IMR-90 (cell line): ENCODE measurements around the gene DTX3L. TPM values are rescaled to one million over a fixed set of nuclear protein-coding genes. Genes with fewer than 3 reads are reported as not detected.
A peak's percentile ranks its signal among the peaks of the same experiment; 100 is the strongest.

ENCODE experiments used
- ATAC-seq: fragments of 200-7000 bp; cut with Tn5 transposase; 2 replicates; pipeline ENCODE4 v1.9.1; 2020; ENCODE audit warnings: low read depth, mild to moderate bottlenecking, moderate library complexity
- BruUV-seq: library from RNA; stranded (reverse); fragments of 400-500 nt; replicated peaks from 2 replicates; lab custom pipeline; 2021; lab: Mats Ljungman, UMichigan
- CTCF ChIA-PET: fragments of 300-600 bp; formaldehyde crosslinking; extraction: SDS; loops from one replicate; lab custom pipeline; 2021; ENCODE audit warnings: antibody characterized with exemption; lab: Yijun Ruan, JAX
- POLR2A ChIA-PET: fragments of 300-600 bp; sonication (Branson Sonifier 250); formaldehyde crosslinking; loops from one replicate; lab custom pipeline; 2022; ENCODE audit warnings: antibody characterized with exemption; ENCODE audit not compliant: unreplicated experiment; lab: Charles Lee
- DNase-seq: peaks from one replicate; pipeline ENCODE4 v3.0.0; 2013
- H2AFZ ChIP-seq: replicated peaks from 2 replicates; pipeline ENCODE3; 2013; ENCODE audit warnings: low read length, mild to moderate bottlenecking; ENCODE audit not compliant: poor library complexity
- H2AK5ac ChIP-seq: 2 replicates; pipeline ENCODE4 v1.6.1; 2013; ENCODE audit warnings: low read depth, low read length, inconsistent platforms
- H2AK9ac ChIP-seq: replicated peaks from 2 replicates; pipeline ENCODE3; 2013; ENCODE audit warnings: mild to moderate bottlenecking, low read depth, low read length, moderate library complexity; ENCODE audit not compliant: poor library complexity
- H2BK120ac ChIP-seq: 2 replicates; pipeline ENCODE4 v1.6.1; 2013; ENCODE audit warnings: low read depth, low read length, inconsistent platforms
- H2BK15ac ChIP-seq: 3 replicates; pipeline ENCODE4 v1.6.1; 2013; ENCODE audit warnings: low read depth, low read length, inconsistent platforms
- H2BK20ac ChIP-seq: 2 replicates; pipeline ENCODE4 v1.6.1; 2013; ENCODE audit warnings: low read depth, mild to moderate bottlenecking, inconsistent platforms, low read length, moderate library complexity
- H2BK5ac ChIP-seq: 2 replicates; pipeline ENCODE4 v1.6.1; 2013; ENCODE audit warnings: mild to moderate bottlenecking, low read depth, low read length, inconsistent platforms; ENCODE audit not compliant: poor library complexity, severe bottlenecking
- H3K14ac ChIP-seq: replicated peaks from 2 replicates; pipeline ENCODE4 v1.6.1; 2013; ENCODE audit warnings: low read depth, low read length, inconsistent platforms
- H3K18ac ChIP-seq: 2 replicates; pipeline ENCODE4 v1.6.1; 2013; ENCODE audit warnings: low read depth, low read length, control low read depth
- H3K23ac ChIP-seq: 2 replicates; pipeline ENCODE4 v1.6.1; 2013; ENCODE audit warnings: low read depth, low read length, inconsistent platforms
- H3K27ac ChIP-seq: 2 replicates; pipeline ENCODE4 v1.5.1; 2013; ENCODE audit warnings: mild to moderate bottlenecking, control low read depth, low read length; ENCODE audit not compliant: insufficient read depth
- H3K27me3 ChIP-seq: 2 replicates; pipeline ENCODE4 v1.6.1; 2013; ENCODE audit warnings: low read length; ENCODE audit not compliant: control insufficient read depth, insufficient read depth
- H3K36me3 ChIP-seq: 2 replicates; pipeline ENCODE4 v1.6.1; 2013; ENCODE audit warnings: low read length, mixed read lengths; ENCODE audit not compliant: control insufficient read depth, insufficient read depth
- H3K4ac ChIP-seq: 2 replicates; pipeline ENCODE4 v1.6.1; 2013; ENCODE audit warnings: low read depth, low read length, inconsistent platforms
- H3K4me1 ChIP-seq: 2 replicates; pipeline ENCODE4 v1.6.1; 2013; ENCODE audit warnings: low read length, mixed read lengths; ENCODE audit not compliant: control insufficient read depth, insufficient read depth
- H3K4me2 ChIP-seq: 2 replicates; pipeline ENCODE4 v1.6.1; 2013; ENCODE audit warnings: low read depth, mild to moderate bottlenecking, control low read depth, low read length, moderate library complexity
- H3K4me3 ChIP-seq: 2 replicates; pipeline ENCODE4 v1.5.1; 2013; ENCODE audit warnings: low read depth, mild to moderate bottlenecking, control low read depth, low read length, moderate library complexity; ENCODE audit not compliant: insufficient read depth
- H3K56ac ChIP-seq: 2 replicates; pipeline ENCODE4 v1.6.1; 2013; ENCODE audit warnings: low read length, inconsistent platforms; ENCODE audit not compliant: insufficient read depth; ENCODE audit errors: extremely low read depth
- H3K79me1 ChIP-seq, 2 experiments: 2 replicates each; pipeline ENCODE4 v1.6.1; 2013; ENCODE audit warnings: low read length in 2 of 2, inconsistent platforms in 1 of 2, low read depth in 1 of 2
- H3K9ac ChIP-seq: 2 replicates; pipeline ENCODE4 v1.6.1; 2013; ENCODE audit warnings: low read depth, low read length, control low read depth
- H3K9me1 ChIP-seq: 2 replicates; pipeline ENCODE4 v1.6.1; 2013; ENCODE audit warnings: low read length, inconsistent platforms; ENCODE audit not compliant: insufficient read depth
- H3K9me3 ChIP-seq: 2 replicates; pipeline ENCODE4 v1.6.1; 2013; ENCODE audit warnings: low read length; ENCODE audit not compliant: control insufficient read depth, insufficient read depth
- H4K20me1 ChIP-seq: 2 replicates; pipeline ENCODE4 v1.6.1; 2013; ENCODE audit warnings: low read length, inconsistent platforms; ENCODE audit not compliant: insufficient read depth
- H4K5ac ChIP-seq: 2 replicates; pipeline ENCODE4 v1.6.1; 2013; ENCODE audit warnings: mild to moderate bottlenecking, low read depth, low read length, control low read depth
- H4K8ac ChIP-seq, 2 experiments: 2 replicates each; pipeline ENCODE4 v1.6.1; 2013; ENCODE audit warnings: low read depth in 2 of 2, low read length in 2 of 2, control low read depth in 1 of 2, inconsistent platforms in 1 of 2
- H4K91ac ChIP-seq: 2 replicates; pipeline ENCODE4 v1.6.1; 2013; ENCODE audit warnings: low read depth, low read length, inconsistent platforms; ENCODE audit not compliant: insufficient read depth
- CEBPB ChIP-seq: IDR thresholded peaks from 2 replicates; pipeline ENCODE4 v1.6.1; 2012; ENCODE audit warnings: low read depth, low read length, improper control_type of control experiment
- CHD1 ChIP-seq: IDR thresholded peaks from 2 replicates; pipeline ENCODE4 v1.6.1; 2012; ENCODE audit warnings: low read depth, low read length, improper control_type of control experiment
- CTCF ChIP-seq: conservative IDR thresholded peaks from 2 replicates; pipeline ENCODE4 v1.5.1; 2012; ENCODE audit warnings: mild to moderate bottlenecking, low read depth, low read length, improper control_type of control experiment
- ELK1 ChIP-seq: fragments of 150-350 bp; IDR thresholded peaks from 2 replicates; pipeline ENCODE4 v1.6.1; 2016; ENCODE audit warnings: low read depth, mild to moderate bottlenecking, low read length, moderate library complexity, borderline replicate concordance
- MAFK ChIP-seq: IDR thresholded peaks from 2 replicates; pipeline ENCODE4 v1.6.1; 2012; ENCODE audit warnings: low read depth, low read length, improper control_type of control experiment
- MAZ ChIP-seq: IDR thresholded peaks from 2 replicates; pipeline ENCODE4 v1.6.1; 2012; ENCODE audit warnings: low read depth, mild to moderate bottlenecking, low read length, improper control_type of control experiment, moderate library complexity, borderline replicate concordance
- NFE2L2 ChIP-seq: fragments of 150-350 bp; IDR thresholded peaks from 2 replicates; pipeline ENCODE4 v1.6.1; 2016; ENCODE audit warnings: low read depth, mild to moderate bottlenecking, low read length
- POLR2A ChIP-seq: IDR thresholded peaks from 2 replicates; pipeline ENCODE4 v1.6.1; 2012; ENCODE audit warnings: mild to moderate bottlenecking, low read depth, low read length
- RCOR1 ChIP-seq: IDR thresholded peaks from 2 replicates; pipeline ENCODE4 v1.6.1; 2012; ENCODE audit warnings: mild to moderate bottlenecking, low read length, improper control_type of control experiment; ENCODE audit not compliant: insufficient replicate concordance
- RFX5 ChIP-seq: IDR thresholded peaks from 2 replicates; pipeline ENCODE4 v1.8.0; 2012; ENCODE audit warnings: low read depth, mild to moderate bottlenecking, low read length, moderate library complexity
- SMC3 ChIP-seq: fragments of 150-350 bp; IDR thresholded peaks from 2 replicates; pipeline ENCODE4 v1.6.1; 2016; ENCODE audit warnings: low read depth, mild to moderate bottlenecking, antibody characterized with exemption, low read length, moderate library complexity
- USF2 ChIP-seq: fragments of 150-350 bp; IDR thresholded peaks from 2 replicates; pipeline ENCODE4 v1.6.1; 2017; ENCODE audit warnings: mild to moderate bottlenecking, antibody characterized with exemption, low read length, low read depth
- WGBS, 2 experiments: methylation state at CpG; one replicate each; pipeline versions ENCODE4 v1.1.5 to v1.1.7; 2013; ENCODE audit warnings: missing lambda C conversion rate in 2 of 2; ENCODE audit not compliant: insufficient read length in 1 of 2; ENCODE audit errors: extremely low coverage in 2 of 2; 5-methylcytosine and 5-hydroxymethylcytosine counted together
- dilution Hi-C: fragments of 300-500 bp; cut with HindIII; formaldehyde crosslinking; loops from one replicate; pipeline ENCODE4 v1.14.3; 2018; ENCODE audit warnings: low sequenced_read_pairs; ENCODE audit not compliant: unreplicated experiment
- in situ Hi-C: fragments of 300-500 bp; cut with MboI; formaldehyde crosslinking; loops from 3 replicates; pipeline ENCODE4 v1.14.3; 2019; ENCODE audit warnings: low sequenced_read_pairs, inconsistent platforms, mixed read lengths
- intact Hi-C: fragments of 100-400 bp; cut with micrococcal nuclease; formaldehyde crosslinking; loops from 2 replicates; pipeline ENCODE4 v1.10.0; 2022
- polyA plus RNA-seq, 3 experiments: library from polyadenylated mRNA; depleted of rRNA; stranded (reverse); fragments of >200 nt; gene quantifications; 2 replicates each; pipeline ENCODE4 v1.2.3, GENCODE V29; 2012; ENCODE audit warnings: low replicate concordance in 1 of 3
- total RNA-seq: library from RNA; depleted of rRNA; stranded (reverse); fragments of >200 nt; gene quantifications from 2 replicates; pipeline ENCODE4 v1.2.3, GENCODE V29; 2012

The DTX3L gene
- total and polyA plus RNA-seq, 2 of the 4 experiments (the other 2 are of a cell fraction): 4.1 to 7.9 TPM

GRCh38 chr3:122515020-122515468 is 49.1 kb upstream of the DTX3L start:
- no peak for ATAC-seq
- Histone ChIP-seq H2AFZ (peak overlapping the region; percentile 99), H3K4ac (peak overlapping the region; percentile 38; the same call in 1 of the 2 replicates), H3K23ac (peak overlapping the region; percentile 1), H3K9me3 (no peaks in the 10 kb centered on the region), H3K79me1 (peaks cover 2 to 20% of the 10 kb centered on the region in 2 experiments; a peak in 2 of 4 replicates), H3K9me1 (peaks cover 10% of the 10 kb centered on the region), H2BK20ac (peak overlapping the region; percentile 8; the same call in 1 of the 2 replicates), H4K20me1 (peaks cover 45% of the 10 kb centered on the region), H2BK5ac (no peak overlapping the region), H3K56ac (no peak overlapping the region), H4K5ac (peak overlapping the region; percentile 59), H3K4me3 (peak overlapping the region; percentile 88), H3K36me3 (no peaks in the 10 kb centered on the region), H4K8ac (peak overlapping the region; percentile 68 to 91; a peak in 3 of 4 replicates), H2BK120ac (no peak overlapping the region), H3K4me2 (peak overlapping the region; percentile 90), H2AK5ac (no peak overlapping the region), H3K18ac (no peak overlapping the region), H3K9ac (peak overlapping the region; percentile 57; the same call in 1 of the 2 replicates), H4K91ac (peak overlapping the region; percentile 13; the same call in 1 of the 2 replicates), H2BK15ac (peak overlapping the region; percentile 45; the same call in 1 of the 3 replicates), H3K4me1 (0 out of 2 replicates have a peak, but pooled peaks cover 3% of the 10 kb centered on the region), H3K14ac (peak overlapping the region; percentile 61; the same call in 1 of the 2 replicates), H3K27ac (no peak overlapping the region), H3K27me3 (no peaks in the 10 kb centered on the region), H2AK9ac (peak overlapping the region; percentile 90)
- dilution Hi-C loops (no loop called here), in situ Hi-C loops (no loop called here), intact Hi-C loops (no loop called here)
- TF ChIP-seq NFE2L2: no peak
- TF ChIP-seq MAZ: no peak
- TF ChIP-seq CEBPB: no peak
- no peak for TF ChIP-seq RFX5
- no peak for TF ChIP-seq CHD1
- no peak for TF ChIP-seq USF2
- TF ChIP-seq RCOR1: no peak
- no peak for TF ChIP-seq ELK1
- TF ChIP-seq POLR2A: no peak
- no peak for TF ChIP-seq MAFK
- no peak for TF ChIP-seq SMC3
- no peak for TF ChIP-seq CTCF
- CTCF ChIA-PET: interaction anchor here (0.6 kb wide), 1 partner anchor 22 kb away, joined by 4 read pairs; no protein-coding TSS in a partner anchor
- no CpG with 5 or more reads among the region's 19 CpGs for WGBS, 2 experiments
- no TSS peak for BruUV-seq
- no peak for DNase-seq
- POLR2A ChIA-PET: no interaction called here
